BJ (cell line): ENCODE data around the gene AGMAT. TPM values are rescaled to one million over a fixed set of nuclear protein-coding genes. Genes with fewer than 3 reads are reported as not detected.

Experiments
- CTCF ChIA-PET: fragments of 350-600 bp; formaldehyde crosslinking; extraction: SDS; loops from one replicate; lab custom pipeline; 2021; ENCODE audit warnings: antibody characterized with exemption, inconsistent platforms; lab: Yijun Ruan, JAX
- POLR2A ChIA-PET: fragments of 300-600 bp; sonication (Branson Sonifier 250); formaldehyde crosslinking; extraction: SDS; loops from one replicate; lab custom pipeline; 2021; ENCODE audit warnings: antibody characterized with exemption; lab: Charles Lee
- DNase-seq: peaks from one replicate; pipeline ENCODE4 v3.0.0-alpha.2; 2011; ENCODE audit warnings: low read depth
- H3K27me3 ChIP-seq: 2 replicates; pipeline ENCODE4 v1.6.0; 2011; ENCODE audit warnings: low read length; ENCODE audit not compliant: control insufficient read depth, insufficient read depth
- H3K36me3 ChIP-seq: 2 replicates; pipeline ENCODE4 v1.5.1; 2011; ENCODE audit warnings: low read length; ENCODE audit not compliant: control insufficient read depth, insufficient read depth
- H3K4me3 ChIP-seq: 2 replicates; pipeline ENCODE4 v1.5.1; 2011; ENCODE audit warnings: low read depth, mild to moderate bottlenecking, control low read depth, low read length
- polyA plus RNA-seq: library from polyadenylated mRNA; depleted of rRNA; stranded (reverse); fragments of >200 nt; gene quantifications from 2 replicates; pipeline ENCODE4 v1.2.3, GENCODE V29; 2011
- TF ChIP-seq, protein P1 (sequence below): IDR thresholded peaks from 2 replicates; pipeline ENCODE4 v1.5.1; 2011; ENCODE audit warnings: low read depth, mild to moderate bottlenecking, control low read depth, inconsistent platforms, low read length, moderate library complexity; ENCODE audit not compliant: insufficient read depth

The AGMAT gene
- polyA plus RNA-seq, 1 experiment: 1.1 TPM

DNA sequence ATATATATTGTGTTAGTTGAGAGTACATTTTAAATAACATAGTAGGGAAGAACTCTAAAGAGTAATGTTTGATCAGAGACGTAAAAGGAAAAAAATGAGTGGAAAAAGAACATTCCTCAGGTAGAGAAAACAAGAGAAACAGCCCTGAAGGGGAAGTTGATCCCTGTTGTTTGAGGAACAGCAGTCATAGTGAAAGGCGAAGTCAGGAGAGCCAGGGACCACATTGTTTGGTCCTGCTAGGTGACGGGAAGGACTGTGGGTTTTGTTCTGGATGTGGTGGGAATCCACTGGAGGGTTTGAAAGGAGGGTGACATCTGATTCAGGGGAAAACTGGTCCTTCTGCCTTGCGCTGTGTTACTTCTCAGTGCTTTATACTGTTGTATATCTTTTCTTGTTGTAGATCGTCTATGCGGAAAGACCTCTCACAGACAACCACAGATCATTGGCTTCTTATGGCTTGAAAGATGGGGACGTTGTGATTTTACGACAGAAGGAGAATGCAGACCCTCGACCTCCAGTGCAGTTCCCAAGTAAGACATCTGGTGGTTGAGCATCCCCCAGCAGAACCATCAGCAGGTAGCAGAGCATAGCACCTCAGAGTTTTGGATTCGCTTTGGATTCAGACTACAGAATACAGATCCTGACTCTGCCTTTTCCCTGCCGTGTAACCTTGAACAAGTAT, 41.6 kb upstream of the AGMAT start:
- H3K27me3 ChIP-seq: no peaks in the 10 kb centered on the region
- no peak for DNase-seq
- TF ChIP-seq, protein P1, sequence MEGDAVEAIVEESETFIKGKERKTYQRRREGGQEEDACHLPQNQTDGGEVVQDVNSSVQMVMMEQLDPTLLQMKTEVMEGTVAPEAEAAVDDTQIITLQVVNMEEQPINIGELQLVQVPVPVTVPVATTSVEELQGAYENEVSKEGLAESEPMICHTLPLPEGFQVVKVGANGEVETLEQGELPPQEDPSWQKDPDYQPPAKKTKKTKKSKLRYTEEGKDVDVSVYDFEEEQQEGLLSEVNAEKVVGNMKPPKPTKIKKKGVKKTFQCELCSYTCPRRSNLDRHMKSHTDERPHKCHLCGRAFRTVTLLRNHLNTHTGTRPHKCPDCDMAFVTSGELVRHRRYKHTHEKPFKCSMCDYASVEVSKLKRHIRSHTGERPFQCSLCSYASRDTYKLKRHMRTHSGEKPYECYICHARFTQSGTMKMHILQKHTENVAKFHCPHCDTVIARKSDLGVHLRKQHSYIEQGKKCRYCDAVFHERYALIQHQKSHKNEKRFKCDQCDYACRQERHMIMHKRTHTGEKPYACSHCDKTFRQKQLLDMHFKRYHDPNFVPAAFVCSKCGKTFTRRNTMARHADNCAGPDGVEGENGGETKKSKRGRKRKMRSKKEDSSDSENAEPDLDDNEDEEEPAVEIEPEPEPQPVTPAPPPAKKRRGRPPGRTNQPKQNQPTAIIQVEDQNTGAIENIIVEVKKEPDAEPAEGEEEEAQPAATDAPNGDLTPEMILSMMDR: no peak
- CTCF ChIA-PET: no interaction called here
- peaks cover 3% of the 10 kb centered on the region for H3K36me3 ChIP-seq
- POLR2A ChIA-PET: no interaction called here
- H3K4me3 ChIP-seq: no peak overlapping the region

GRCh38 chr1:15625056-15625917, 40.4 kb upstream of the AGMAT start:
- ChIA-PET POLR2A (no interaction called here), CTCF (no interaction called here)
- Histone ChIP-seq H3K27me3 (no peaks in the 10 kb centered on the region), H3K36me3 (peaks cover 1% of the 10 kb centered on the region; the same call in 1 of the 2 replicates), H3K4me3 (no peak overlapping the region)
- no peak for DNase-seq
- TF ChIP-seq, protein P1: no peak

GRCh38 chr1:15624133-15624714, 39.4 kb upstream of the AGMAT start:
- ChIA-PET POLR2A (interaction anchor here (0.6 kb wide), 1 partner anchor 18 kb away, joined by 10 read pairs; no protein-coding TSS in a partner anchor), CTCF (no interaction called here)
- Histone ChIP-seq H3K4me3 (no peak overlapping the region), H3K27me3 (no peaks in the 10 kb centered on the region), H3K36me3 (no peaks in the 10 kb centered on the region; the same call in 1 of the 2 replicates)
- TF ChIP-seq, protein P1: no peak
- DNase-seq: no peak

DNA sequence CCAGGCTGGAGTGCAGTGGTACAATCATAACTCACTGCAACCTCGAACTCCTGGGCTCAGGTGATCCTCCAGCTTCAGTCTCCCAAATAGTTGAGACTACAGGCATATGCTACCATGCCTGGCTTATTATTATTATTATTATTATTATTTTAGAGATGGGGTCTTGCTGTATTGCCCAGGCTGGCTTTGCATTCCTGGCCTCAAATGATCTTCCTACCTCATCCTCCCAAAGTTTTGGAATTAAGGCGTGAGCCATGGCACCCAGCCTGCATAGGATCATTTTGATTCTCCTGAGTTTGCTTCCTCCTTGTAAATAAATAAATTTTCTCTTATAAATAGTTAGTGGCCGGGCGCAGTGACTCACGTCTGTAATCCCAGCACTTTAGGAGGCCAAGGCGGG, 38.6 kb upstream of the AGMAT start:
- H3K4me3 ChIP-seq: no peak overlapping the region
- no peaks in the 10 kb centered on the region for H3K27me3 ChIP-seq
- POLR2A ChIA-PET: no interaction called here
- no peak for DNase-seq
- TF ChIP-seq, protein P1: no peak
- no peaks in the 10 kb centered on the region; the same call in 1 of the 2 replicates for H3K36me3 ChIP-seq
- CTCF ChIA-PET: no interaction called here
